ENCODE results near the gene NAPSA.
"Not testable (repeated sequence)": the region's sequence is repeated elsewhere in the genome, so short reads cannot be mapped to it uniquely, and the experiment has no call there.

Gene NAPSA

GRCh38 chr19:50393589-50393988 lies 28.1 kb upstream of the NAPSA start:
- no peak for DNase-seq (ENCODE audit: low spot score)
- H3K4me3 ChIP-seq: no peak overlapping the region
- no peak for TF ChIP-seq CTCF (IDR thresholded peaks at IDR 0.05)
- H3K27ac ChIP-seq: no peak overlapping the region

DNA sequence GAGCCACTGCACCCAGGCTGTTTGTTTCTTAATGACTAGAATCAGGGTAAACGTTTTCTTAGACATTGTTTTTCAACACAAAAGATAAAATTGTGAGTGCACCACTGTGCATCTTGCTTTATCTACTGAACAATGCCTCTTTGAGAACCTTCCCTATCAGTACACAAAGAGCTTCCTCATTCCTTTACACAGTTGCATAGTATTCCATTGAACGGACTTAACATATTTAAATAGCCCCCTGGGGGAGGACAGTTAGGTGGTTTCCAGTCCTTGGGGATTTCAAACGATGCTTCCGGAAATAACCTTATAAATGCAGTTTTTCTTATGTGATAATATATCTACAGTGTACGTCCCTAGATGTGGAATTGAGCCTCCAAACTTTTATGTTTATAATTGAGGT lies 27.3 kb upstream of the NAPSA start:
- DNase-seq (ENCODE audit: low spot score): no peak
- no peak overlapping the region for H3K4me3 ChIP-seq
- TF ChIP-seq CTCF (IDR thresholded peaks at IDR 0.05): no peak
- H3K27ac ChIP-seq: no peak overlapping the region

DNA sequence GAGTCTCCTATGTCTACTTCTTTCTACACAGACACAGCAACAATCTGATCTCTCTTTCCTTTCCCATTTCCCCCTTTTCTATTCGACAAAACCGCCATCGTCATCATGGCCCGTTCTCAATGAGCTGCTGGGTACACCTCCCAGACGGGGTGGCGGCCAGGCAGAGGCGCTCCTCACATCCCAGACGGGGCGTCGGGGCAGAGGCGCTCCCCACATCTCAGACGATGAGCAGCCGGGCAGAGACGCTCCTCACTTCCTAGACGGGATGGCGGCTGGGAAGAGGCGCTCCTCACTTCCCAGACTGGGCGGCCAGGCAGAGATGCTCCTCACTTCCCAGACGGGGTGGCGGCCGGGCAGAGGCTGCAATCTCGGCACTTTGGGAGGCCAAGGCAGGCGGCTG lies 25.5 kb upstream of the NAPSA start:
- not testable (repeated sequence) for H3K4me3 ChIP-seq; H3K27ac ChIP-seq; DNase-seq (ENCODE audit: low spot score)

DNA sequence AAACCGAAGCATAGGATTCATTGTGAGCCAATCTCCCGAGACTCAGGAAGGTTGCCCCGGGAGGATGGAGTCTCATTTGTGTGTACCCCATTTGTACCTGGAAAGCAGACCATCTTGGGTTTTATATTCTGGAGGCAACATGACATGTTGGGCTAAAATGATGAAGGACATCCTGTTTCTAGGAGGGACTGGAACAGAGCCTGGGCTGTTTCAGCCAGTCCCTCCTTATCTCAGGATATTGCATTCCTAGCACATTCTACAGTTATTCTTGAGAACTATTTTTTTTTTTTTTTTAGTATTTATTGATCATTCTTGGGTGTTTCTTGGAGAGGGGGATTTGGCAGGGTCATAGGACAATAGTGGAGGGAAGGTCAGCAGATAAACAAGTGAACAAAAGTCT lies 24.9 kb upstream of the NAPSA start:
- not testable (repeated sequence) for DNase-seq (ENCODE audit: low spot score); H3K27ac ChIP-seq; H3K4me3 ChIP-seq

GRCh38 chr19:50387868-50388245 lies 22.4 kb upstream of the NAPSA start:
- H3K4me3 ChIP-seq: no peak overlapping the region
- H3K27ac ChIP-seq: no peak overlapping the region
- no peak for DNase-seq (ENCODE audit: low spot score)
- TF ChIP-seq CTCF (IDR thresholded peaks at IDR 0.05): no peak

DNA sequence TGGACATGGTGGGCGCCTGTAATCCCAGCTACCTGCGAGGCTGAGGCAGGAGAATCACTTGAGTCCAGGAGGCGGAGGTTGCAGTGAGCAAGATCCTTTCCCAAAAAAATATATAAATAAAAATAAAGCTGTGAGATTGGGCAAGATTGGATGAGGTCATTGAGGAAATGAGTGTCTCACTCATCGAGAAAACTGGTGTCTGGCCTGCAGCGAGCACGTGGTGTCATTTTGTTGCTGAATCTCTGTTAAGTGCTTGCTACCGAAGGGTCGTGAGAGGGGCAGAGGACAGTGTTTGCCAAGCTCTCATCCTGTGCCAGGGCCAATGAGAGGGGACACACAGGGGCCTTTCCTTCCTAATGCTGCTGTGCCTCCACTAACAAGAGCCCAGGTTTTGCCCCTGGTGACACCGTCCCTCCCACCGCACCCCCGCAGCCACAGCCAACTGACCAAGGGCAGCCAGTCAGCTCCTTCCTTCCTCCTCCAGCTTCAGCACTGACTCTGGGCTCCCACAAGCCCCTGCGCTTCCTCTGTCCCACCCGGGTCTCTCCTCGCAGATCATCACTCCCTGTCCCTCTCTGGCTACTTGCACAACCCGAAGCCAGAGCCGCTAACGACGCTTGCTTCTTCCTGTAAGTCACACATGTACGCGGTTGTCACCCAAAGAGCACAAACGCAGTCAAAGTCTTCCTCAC lies 21.9 kb upstream of the NAPSA start:
- TF ChIP-seq CTCF (IDR thresholded peaks at IDR 0.05): no peak
- DNase-seq (ENCODE audit: low spot score): no peak
- no peak overlapping the region for H3K4me3 ChIP-seq
- H3K27ac ChIP-seq: no peak overlapping the region

DNA sequence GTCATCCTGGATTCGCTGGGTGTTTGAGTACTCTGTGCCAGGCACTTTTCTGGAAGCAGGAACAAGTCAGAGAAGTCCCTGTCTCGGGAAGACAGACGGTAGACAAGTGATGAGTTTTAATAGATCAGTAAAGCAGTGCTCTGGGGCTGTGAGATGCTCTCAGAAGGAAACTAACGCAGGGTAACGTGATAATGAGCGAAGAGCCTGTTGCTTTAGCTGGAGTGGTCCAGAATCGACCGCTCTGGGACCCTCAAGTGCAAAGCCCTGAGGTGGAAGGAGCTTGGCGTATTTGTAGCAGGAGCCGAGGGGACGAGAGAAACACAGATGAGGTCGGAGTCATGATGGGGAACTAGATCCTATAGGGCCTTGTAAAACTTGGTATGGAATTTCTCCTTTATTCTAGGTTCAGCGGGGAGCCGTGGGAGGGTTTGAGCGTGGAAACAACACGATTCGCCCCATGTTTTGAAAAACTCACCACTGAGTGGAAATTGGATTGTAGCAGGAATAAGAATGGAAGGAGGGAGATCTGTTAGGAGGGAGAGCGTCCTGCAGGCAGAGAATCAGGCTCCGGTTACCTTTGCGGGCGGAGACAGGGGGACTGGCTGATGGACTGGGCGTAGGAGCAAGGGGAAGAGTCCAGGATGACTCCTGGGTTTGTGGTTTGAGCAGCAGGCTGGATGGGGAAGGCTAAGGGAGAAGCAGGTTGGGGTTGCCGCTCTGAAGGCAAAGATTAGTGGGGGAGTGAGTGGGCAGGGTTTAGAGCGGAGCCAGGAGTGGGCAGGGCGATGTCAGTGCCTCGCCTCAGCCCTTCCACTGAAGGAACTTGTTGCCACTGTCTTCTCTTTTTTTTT lies 19.5 kb upstream of the NAPSA start:
- DNase-seq (ENCODE audit: low spot score): no peak
- TF ChIP-seq CTCF (IDR thresholded peaks at IDR 0.05): no peak
- Histone ChIP-seq H3K4me3 (peak overlapping the region; percentile 79), H3K27ac (peak overlapping the region; percentile 81 to 96)
